GM04503 (cell line): ENCODE data around the gene IP6K1.
"Not testable (repeated sequence)": the region's sequence is repeated elsewhere in the genome, so short reads cannot be mapped to it uniquely, and the experiment has no call there.

ENCODE experiments used
- DNase-seq: peaks from one replicate; pipeline ENCODE4 v3.0.0-alpha.2; 2012; ENCODE audit warnings: low read depth

IP6K1 gene

DNA sequence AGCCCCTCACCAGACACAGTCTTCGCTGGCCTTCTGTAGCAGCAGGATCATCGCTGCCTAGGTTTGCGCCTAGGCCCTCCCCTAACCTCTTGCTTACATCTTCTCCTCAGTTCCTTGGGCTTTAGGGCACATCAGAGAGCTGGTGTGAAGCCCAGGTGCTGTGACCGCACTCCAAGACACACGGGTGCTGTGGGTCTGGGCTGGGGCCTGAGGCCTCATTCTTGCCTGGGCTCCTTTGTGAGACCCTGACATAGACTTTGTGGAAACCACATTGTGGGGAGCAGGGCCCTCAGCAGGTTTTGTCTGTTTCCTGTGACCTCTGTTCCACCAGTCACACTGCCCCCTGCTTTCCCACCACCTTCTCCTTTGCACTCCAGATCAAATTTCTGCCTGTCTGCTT lies 74.9 kb downstream of the IP6K1 start:
- no peak for DNase-seq

DNA sequence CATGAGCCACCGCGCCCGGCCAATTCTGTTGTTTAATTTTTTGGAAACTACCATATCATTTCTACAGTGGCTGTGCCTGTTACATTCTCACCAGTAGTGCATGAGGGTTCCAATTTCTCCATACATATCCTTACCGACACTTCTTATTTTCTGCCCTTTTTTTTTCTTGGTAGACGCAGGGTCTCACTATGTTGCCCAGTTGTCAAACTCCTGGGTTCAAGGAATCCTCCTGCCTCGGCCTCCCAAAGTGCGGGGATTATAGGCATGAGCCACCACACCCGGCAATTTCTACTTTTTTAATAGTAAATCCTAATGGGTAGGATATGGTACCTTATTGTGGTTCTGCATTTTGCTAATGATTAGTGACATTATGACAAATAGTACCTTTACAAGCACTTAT lies 76.5 kb downstream of the IP6K1 start:
- no peak for DNase-seq

DNA sequence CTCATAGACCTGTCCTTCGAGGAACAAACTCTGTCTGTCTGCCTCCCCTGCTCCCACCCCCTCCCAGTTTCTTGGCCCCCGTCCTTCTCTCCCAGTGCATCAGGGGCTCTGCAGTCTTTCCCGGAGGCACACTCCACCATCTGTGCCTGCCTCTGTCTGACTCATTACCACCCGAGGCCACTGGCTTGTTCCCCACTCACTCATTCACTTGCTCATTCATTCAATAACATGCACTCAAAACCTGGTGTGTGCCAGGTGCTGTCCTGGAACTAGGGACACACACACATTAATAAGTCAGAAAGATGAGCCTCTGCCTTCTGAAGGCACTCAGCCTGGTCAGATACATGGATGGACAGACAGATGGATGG lies 79.2 kb downstream of the IP6K1 start:
- DNase-seq: no peak

DNA sequence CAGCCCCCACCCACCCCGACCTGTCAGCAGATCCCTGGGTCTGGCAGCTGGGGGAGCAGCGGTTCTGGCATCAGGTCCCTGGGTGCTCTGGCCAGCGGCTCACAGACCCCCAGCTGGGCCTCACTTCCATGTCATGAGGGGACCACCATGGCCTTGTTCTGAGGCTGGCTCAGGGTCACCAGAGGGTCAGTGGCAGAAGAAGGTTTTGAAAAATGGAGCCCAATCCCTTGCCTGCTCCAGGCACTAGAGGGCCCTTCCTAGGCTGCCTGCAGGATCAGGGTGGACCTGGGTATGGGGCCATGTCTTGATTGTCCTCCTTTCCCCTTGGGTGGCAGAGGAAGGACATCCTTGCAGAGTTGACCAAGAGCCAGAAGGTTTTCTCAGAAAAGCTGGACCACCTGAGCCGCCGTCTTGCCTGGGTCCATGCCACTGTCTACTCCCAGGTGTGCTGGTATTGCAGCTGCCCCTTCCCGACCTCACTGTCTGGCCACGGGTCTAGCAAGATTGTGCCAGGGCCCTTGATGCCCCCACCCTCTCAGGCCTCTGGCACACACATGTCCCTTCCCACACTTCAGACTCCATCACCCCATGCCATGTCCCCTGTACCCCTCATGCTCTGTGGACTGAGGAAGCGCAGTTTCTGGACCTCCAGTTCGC lies 79.8 kb downstream of the IP6K1 start:
- DNase-seq: no peak

DNA sequence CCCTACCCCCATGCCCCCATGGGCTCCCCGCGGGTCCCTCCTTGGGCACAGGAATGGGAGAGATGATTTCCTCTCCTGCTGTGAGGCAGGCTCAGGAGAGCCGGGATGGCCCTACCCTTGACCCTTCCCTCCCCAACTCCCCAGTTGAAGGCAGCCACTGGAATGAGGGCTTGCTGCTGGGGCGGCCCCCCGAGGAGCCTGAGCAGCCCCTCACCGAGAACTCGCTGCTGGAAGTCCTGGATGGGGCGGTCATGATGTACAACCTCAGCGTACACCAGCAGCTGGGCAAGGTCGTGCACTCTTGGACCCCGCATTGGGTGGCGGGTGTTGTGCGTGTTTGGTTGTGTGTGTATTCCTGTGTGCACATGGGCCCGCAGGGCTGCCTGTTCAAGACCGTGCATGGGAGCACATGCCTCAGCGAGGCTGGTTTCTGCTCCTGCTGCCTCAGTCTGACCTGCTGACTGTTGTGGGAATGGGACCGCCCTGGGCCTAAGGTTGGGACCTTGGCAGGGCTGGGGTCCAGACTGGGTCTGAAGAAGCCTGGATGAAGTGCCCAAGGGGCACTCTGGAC lies 80.9 kb downstream of the IP6K1 start:
- DNase-seq: no peak

DNA sequence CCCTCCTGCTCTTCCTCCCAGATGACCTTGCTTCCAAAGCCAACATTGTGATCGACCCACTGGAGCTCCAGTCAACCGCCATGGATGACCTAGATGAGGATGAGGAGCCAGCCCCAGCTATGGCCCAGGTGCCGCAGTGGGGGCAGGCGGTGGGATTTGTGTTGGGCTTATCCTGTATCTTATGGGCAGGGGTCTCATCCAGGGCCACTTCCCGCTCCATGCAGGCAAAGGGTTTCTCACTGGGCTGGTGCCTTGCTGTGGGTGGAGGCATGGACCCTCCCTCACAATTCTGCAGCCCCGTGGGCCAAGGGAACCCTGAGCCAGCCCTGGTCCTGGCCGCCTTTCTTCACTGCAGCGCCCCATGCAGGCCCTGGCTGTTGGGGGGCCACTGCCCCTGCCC lies 81.7 kb downstream of the IP6K1 start:
- no peak for DNase-seq

DNA sequence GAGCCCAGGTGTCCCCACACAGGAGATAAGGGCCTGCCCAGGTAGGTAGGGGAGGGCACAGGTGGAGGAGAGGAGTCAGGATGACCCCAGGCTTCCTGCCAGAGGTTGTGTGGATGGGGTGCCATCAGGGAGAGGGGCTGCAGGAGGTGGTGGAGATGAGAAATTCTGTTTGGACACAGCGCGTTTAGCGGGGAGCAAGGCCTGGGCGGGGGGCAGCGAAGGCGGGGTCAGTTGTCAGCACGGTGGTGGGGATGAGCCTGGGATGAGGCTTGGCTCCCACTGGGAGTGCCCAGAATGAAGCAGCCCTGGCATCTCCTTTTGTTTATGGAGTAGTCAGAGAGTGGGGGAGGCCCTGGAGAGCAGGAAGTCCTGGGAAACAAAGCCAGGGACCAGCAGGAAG lies 82.4 kb downstream of the IP6K1 start:
- no peak for DNase-seq

DNA sequence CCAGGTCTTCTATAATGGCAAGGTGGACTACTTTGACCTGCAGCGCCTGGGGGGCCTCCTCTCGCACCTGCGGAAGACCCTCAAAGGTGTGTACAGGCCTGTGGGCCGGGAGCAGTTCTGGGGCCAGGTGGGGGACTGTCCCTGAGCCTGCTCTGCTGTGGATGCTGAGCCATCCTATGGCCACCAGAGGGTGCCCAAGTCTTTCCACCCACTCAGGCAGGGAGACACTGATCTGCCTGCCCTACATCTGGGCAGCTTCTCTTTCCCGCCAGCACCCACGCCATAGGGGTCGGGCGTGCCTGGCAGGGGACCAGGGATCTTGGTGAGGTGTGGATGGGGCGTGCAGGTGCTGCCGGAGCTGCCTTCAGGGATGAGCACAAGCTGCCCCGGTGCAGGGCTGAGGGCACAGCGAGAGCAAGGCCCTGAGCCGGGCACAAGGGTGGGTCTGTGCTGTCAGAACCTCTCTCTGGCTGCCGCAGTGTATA lies 82.9 kb downstream of the IP6K1 start:
- DNase-seq: no peak

DNA sequence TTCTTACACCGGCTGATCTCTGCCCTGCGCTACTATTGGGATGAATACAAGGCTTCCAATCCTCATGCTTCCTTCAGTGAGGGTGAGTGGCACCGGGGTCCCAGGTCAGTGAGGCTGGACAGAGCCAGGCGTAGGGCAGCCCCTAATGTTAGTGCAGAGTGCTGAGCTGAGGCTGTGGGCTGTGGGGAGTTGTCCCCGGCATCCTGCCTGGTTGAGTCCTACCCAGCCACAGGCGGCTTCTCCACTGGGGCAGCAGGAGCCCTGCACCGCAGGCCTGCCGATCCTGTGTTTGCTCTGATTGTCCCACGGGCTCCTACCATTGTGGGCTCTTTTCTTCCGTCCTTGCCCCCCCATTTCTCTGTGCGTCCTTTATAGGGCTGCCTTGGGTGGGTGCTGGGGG lies 83.7 kb downstream of the IP6K1 start:
- no peak for DNase-seq

DNA sequence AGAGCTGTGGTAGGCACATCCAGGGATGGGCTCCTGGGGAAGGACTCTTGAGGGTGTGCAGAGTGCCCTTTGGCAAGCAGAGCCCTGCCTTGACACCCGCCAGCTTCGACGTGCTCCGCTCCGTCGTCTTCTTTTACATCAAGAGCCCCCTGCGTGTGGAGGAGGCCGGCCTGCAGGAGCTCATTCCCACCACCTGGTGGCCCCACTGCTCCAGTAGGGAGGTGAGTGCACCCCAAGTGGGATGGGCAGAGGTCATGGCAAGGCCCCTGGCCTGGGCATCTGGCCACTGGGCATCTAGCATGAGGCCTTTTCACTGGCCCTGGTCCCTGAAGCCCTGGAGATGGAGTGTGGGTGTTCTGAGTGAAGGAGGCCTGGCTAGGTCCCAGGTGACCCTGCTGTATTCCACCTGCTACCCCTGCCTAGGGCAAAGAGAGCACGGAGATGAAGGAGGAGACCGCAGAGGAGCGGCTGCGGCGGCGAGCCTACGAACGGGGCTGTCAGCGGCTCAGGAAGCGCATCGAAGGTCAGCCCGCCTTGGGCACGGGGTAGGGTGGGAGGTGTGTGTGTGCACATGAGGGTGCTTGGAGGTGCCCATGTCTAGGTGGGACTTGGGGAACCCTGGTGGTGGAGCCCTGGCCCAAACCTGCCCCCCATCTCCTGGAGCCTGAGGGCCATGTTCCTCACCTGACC lies 84.8 kb downstream of the IP6K1 start:
- DNase-seq: no peak

DNA sequence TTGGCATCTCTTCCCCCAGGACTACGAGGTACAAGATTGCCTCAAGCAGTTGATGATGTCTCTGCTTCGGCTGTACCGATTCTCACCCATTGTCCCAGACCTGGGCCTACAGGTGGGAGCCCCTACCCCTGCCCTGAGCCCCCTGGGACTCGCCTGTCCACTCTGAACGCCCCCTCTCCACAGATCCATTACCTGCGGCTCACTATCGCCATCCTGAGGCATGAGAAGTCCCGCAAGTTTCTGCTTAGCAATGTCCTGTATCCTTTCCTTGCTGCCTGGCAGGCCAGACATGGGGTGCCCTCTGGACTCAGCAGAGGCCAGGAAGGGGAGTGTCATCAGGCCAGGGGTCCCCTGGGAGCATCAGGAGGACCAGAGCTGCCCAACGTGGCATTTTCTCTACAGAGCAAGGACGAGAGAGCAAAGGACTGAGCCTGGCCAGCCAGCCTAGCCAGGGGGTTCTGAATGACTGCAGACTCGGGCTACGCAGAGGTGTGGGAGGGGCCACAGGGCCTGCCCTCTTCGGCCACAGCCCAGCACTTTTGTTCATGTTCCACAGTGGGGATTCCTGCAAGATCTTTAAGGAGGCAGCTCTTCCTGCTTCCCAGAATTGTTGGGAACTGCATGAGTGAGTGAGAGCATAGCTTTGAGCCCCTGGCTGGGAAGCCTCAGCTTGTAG lies 85.8 kb downstream of the IP6K1 start:
- no peak for DNase-seq

DNA sequence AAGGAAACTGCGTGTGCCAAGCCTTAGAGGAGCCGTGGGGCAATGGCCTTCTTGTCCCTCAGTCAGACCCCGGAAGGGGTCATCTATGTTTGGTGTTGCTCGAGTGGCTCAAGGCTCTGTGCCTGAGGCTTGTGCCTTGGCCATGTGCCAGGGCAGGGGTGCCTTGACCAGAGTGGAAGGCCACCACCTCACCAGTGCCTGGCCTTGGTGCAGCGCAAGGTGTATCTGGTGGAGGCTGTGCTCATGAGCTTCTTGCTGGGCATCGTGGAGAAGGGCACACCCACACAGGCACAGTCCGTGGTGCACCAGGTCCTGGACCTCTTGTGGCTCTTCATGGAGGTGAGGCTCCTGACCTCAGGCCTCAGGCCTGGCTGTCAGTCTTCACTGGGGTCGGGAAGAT lies 86.3 kb downstream of the IP6K1 start:
- no peak for DNase-seq

DNA sequence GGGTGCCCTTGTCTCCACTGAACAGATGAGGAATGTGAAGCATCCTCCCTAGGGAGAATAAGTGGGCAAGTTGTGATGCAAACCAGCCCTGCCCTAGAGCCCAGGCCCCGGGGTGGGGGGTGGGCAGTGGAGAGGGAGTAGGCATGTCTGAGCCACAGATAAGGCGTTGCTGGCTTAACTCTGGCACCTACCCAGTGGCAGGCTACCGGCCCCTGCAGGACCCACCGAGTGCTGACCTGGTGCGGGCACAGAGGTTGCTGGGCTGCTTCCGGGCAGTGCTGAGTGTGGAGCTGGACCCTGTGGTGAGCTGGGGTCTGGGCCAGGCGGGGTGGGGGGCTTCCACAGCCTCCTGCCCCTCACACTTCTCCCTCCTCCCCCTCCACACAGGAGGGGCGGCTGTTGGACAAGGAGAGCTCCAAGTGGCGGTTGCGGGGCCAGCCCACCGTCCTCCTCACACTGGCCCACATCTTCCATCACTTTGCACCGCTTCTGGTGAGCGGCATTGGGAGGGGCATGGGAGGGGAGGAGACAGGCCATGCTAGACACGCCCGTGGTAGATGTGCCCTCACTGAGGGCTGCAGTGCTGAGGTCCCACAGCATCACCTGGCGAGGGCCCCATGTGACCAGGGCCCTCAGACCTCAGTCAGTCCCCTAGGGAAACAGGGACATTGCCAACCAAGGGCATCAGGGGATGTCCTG lies 86.9 kb downstream of the IP6K1 start:
- DNase-seq: peak; percentile 17

DNA sequence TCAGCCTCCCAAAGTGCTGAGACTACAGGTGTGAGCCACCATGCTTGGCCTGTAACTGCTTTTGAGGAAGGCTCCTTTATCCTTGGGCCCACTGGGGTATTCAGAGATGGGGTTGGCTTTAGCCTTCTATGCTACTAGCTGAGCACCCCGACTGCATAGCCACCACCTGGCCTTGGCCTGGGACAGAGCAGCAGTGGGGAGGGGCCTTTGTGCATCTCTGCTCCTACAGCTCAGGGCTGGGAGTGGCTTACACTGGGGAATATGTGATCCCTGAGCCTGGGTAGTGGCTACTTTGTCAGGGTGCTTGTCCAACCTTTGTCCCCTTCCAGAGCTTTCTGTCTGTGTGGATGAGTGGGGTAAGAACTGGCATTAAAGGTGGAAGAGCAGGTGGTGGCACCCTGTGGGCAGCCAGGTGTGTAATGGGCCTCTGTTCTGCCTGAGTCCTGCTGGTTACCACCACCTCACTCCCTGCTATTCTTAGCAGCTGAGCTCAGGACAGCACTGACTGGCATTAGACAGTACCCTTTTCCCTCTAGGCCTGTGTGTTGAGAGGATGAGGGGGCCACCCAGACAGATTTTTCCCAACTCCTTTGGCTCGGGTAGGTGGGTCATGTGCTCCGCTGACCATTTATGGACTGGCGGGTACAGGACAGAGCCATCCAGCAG lies 90.9 kb downstream of the IP6K1 start:
- not testable (repeated sequence) for DNase-seq

DNA sequence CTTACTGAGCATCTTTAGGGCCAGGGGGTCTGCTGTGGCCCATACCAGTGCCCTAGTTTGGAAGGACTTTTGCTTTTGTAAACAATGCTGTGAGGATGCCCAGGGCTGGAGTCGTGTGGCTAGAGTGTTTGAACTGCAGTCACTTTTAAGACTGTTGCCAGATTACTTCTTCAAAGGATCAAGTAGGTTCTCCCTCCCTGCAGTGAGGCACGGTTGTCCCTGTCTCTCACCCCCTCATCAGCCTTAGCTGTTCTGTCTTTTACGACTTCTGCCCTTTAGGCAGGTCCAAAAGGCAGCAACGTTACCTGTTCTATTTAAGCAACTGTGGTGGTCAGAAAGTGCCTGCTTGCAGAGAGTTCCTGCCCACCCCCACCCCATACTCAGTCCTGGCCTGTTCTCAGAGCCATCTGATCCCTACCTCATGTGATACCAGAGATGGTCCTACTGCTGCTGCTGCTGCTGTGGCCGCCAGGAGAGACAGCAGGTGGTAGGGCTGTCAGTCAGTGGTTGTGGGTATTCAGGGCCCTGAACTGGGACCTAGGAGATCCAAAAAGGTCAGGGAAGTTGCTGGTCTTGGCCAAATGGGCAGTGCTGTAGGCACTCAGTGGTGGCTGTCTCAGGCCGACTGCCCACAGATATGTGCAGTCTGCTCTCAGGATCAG lies 91.8 kb downstream of the IP6K1 start:
- DNase-seq: not testable (repeated sequence)

DNA sequence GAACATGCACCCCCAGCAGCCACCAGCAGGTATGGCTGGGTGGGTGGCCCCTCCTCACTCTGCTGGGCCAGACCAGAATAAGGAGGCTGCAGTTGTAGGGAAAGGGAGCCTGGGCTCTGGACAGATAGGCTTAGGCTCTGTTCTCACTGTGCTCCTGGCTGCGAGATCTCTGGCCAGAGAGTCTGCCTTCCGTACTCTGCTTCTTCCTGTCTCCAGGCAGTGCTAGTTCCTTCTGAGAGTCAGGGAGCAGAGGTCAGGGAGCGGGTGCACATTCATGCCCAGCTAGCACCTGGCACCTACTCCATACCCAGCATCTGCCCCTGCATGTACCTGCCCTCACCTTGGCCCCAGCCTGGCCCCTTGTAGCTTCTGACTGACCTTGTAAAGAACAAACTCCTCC lies 94.9 kb downstream of the IP6K1 start:
- not testable (repeated sequence) for DNase-seq

DNA sequence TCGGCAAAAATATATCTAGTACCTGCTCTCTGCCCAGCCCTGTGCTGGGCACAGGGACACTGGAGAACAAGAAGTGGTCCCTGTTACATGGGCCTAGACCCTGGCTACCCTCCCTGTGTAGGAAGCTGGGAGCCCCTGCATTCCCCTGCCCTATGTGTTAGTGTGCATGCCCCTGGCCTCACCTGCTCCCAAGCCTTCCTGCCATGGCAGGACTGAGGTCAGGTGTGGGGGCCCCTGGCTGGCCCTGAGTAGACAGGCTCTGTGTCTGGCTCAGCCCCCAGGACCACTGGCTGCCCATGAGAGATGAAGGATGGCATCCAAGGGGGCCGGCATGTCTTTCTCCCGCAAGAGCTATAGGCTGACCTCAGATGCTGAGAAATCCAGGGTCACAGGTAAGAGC lies 95.5 kb downstream of the IP6K1 start:
- not testable (repeated sequence) for DNase-seq

DNA sequence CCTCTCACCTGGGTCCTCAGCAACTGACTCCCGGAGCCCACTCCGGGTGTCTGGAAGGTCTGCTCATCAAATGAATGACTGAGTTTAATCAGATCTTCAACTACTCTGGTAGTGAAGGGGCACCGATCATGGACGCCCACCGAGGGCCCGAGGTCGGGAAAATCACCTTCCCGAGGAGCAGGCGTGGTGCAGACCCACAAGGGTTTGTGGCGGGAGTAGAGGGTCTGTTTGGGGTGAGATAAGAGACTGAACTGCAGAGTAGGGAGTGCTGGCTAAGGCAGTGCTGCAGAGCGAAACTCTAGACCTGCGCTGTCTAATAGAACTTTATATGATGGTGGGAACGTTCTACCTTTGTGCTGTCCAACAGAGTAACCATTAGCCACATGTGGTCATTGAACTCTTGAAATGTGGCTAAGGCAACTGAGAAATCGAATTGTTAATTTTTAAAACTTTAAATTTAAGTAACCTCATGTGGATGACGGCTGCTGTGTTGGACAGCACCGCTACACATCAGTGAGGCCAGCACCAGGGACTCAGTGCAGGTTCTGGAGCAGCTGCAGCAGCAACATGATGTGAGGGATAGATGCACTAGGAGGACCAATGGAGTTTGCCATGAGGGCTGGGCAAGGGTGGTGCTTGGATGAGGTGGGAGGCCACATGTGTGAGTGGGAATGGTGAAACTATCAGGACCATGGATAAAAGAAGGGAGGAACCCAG lies 96.3 kb downstream of the IP6K1 start:
- DNase-seq: not testable (repeated sequence)

DNA sequence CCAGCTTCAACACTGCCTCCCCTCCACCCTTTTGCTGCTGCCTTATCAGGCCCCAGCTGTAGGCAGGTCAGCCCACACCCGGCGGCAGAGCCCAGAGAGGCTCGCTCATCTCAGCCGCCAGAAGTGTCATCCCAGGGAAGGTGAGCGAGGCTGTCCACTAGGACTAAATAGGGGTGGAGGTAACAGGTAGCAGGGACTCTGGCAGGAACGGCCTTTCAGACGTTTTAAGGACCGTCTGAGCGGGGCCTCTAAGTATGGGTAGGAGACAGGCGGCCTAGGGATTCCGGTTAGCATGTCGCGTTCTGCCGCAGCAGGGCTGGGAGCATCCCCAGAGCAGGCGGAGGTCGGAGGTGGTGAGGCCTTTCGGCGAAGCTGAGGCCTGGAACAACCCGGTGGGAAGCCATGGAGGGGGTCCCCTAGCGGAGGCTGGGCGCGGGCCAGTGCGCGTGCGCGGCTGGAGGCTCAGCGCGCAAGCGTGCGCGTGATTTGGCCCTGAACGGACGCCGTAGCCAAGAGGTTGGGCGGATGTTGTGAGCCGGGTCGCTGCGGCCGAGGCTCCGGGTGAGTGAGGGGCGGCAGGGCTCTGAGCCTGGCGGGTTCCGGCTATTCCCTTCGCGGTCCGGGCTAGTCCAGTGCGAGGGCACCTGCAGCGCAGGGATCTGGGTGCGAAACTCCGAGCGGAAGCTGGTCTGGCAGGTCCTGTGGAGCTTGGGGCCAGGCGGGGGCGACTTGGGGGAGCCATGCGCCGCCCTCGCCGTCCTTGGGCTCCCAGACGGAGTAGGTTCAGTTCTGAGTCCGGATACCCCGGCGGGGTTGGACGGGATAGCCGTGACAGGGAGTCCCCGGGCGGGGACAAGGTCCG lies 97.1 kb downstream of the IP6K1 start, which contains the start of the genes MST1 and RNF123:
Gene MST1 (minus strand): TSS at position 429 of the 862 bp plus-strand sequence. CDS start 783 bp downstream, outside the sequence.
Gene RNF123 (plus strand): TSS at position 512 of the 862 bp plus-strand sequence. CDS start 1,609 bp downstream, outside the sequence.
- peak; percentile 51 for DNase-seq
